GM21576 (cell line): ENCODE data around the gene TFB1M.
"Not testable (repeated sequence)": the region's sequence is repeated elsewhere in the genome, so short reads cannot be mapped to it uniquely, and the experiment has no call there.

Source experiments
- ATAC-seq: cut with Tn5 transposase; IDR thresholded peaks from one replicate; pipeline ENCODE4 v1.9.1; 2021; ENCODE audit warnings: mild to moderate bottlenecking, moderate library complexity; ENCODE audit not compliant: unreplicated experiment

The TFB1M gene

DNA sequence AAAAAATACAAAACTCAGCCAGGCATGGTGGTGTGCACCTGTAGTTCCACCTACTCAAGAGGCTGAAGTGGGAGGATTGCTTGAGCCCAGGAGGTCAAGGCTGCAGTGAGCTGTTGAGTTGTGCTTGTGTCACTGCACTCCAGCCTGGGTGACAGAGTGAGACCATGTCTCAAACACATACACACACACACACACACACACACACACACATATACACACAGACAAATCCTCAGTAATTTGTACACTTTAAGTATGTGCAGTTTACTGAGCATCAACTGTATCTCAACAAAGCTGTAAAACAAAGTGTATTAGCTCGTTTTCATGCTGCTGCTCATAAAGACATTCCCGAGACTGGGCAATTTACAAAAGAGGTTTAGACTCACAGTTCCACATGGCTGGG, 7.3 kb downstream of the TFB1M start:
- ATAC-seq: no peak

DNA sequence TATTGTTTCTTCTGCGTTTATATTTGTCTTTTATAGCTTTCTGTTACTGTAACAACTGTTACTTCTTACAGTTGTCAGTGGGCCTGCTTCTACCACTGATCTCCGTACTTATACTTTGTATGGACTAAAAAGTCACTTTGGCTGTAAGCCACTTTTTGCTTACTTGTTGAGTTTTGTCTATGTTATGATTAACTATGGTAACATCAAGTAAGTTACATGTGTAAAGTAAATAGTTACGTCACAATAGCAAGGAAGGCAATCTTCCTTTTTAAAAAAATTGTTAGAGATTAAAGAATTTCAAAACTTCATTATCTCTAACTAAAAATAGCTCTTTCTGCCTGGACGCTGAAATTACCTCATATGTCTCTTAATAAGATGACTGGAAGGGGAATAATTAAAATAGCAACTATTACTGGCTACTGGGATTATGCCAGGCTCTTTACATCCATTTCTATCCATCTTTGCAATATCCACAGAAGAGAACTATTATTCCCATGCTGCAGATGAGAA, 10.9 kb downstream of the TFB1M start:
- ATAC-seq: no peak

DNA sequence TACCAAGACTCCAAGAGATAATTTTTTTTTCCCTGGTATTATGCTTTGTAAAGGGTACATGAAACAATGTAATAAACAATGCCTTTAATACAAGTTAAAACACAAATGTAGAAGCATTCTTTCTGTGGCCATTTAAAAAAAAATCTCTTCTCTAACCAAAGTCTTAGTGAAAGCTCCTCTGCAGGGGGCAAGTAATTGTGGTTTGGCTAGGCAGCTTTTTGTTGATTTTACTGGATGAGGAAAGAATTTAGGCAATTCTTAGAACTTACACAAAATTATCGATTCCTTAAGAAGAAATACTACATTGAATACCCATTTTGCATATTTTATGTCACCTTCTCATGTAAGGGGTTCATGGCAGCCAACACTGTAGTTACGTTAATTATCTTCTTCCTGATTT, 12.4 kb downstream of the TFB1M start:
- no peak for ATAC-seq

DNA sequence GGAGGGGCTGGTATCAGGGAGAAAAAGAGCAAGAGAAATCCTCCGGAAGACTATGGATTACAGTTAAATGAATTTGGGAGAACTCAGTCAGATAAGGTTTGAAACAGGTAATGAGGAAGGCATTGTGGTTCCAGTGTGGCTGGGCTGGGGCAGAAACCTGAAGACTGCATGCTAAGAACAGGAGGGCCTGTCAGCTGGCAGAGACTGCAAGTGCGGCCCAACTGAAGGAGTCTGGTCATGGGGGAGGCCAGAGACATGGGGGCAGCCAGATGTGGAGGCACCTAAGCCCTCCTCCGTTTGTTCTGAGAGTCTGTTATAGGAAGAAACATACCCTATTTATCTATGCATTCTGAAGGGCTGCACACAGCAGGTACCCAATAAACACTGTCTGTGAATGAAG, 16.6 kb downstream of the TFB1M start:
- no peak for ATAC-seq

DNA sequence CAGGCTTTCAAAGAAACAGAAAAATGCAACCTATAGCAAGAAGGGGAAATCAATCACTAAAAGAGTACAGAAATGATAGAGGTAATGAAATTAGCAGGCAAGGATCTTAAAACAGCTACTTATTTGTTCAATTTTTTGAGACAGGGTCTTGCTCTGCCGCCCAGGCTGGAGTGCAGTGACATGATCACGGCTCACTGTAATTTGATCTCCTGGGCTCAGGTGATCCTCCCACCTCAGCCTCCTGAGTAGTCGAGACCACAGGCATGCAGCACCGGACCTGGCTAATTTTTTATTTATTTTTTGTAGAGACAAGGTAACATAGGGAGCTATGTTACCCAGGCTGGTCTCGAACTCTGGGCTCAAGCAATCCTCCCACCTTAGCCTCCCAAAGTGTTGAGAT, 21.6 kb downstream of the TFB1M start:
- no peak for ATAC-seq

DNA sequence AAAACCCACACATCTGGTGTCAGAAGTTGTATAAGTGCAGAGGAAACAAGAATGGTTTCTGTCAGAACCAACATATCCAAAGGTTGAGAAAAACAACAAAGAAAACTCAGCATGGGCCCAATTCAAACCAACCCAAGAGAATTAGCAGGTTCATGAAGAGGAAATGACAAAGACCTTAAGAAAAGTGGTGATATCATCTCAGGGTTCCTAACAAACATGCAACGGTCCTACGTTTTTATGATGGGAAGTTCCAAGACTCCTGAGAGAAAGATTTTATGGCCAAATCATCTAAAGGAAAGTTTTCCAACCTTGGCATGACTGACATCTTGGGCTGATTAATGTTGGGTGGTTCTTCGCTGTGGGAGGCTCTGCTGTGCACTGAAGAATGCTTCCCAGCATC, 23.0 kb downstream of the TFB1M start:
- no peak for ATAC-seq

DNA sequence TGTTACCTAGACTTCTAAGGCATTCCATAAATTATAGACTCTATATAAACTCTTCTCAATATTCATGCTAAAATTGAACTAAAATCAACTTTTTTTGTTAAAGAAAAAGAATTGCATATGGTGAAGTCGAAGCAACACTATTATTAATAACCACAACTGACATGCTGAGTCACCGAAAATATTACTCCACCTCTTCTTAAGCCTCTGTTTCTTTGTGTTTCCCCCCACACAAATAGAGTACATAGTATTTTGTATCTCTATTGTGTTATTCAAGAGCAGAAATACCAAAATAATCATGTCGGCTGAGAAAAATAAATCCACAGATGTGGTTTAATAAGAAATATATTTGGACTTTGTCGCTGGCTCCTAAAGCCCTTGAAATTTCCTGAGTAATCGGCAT, 23.8 kb downstream of the TFB1M start:
- ATAC-seq: no peak

DNA sequence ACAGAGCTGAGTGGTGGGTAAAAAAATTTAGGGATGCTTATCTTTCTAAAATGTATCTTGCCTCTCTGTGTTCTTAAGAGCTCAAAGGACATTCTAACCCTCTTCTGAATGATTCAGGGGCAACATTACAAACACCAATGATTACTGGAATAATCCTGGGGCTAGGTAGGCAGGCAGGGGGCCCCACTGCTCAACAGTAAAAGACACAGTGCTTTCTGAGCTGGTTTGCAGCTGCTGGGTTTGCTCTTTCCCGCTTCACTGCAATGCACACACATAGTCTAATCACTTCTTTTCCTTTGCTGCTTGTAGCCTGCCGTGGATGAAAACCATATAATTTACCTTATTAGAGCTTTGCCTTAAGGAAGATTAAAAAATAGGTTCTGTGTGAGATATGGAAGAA, 26.5 kb downstream of the TFB1M start:
- no peak for ATAC-seq

DNA sequence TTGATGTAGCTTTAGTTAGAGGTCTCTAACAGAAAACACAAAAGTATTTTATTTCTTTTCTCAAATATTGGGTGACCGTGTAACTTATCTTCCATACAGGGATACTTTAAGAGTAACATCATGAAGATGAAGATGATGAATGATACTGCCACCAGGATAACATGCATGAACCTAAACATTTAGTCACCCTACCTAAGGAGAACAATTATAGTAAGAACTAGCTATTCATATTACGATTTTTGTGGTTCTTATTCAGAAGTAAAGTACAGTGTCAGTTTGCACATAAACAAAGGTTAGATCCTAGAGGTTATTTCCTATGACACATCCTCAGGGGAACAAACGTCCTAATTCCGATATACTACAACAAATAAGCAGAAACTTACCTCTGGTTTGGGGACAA, 29.5 kb downstream of the TFB1M start:
- ATAC-seq: no peak

DNA sequence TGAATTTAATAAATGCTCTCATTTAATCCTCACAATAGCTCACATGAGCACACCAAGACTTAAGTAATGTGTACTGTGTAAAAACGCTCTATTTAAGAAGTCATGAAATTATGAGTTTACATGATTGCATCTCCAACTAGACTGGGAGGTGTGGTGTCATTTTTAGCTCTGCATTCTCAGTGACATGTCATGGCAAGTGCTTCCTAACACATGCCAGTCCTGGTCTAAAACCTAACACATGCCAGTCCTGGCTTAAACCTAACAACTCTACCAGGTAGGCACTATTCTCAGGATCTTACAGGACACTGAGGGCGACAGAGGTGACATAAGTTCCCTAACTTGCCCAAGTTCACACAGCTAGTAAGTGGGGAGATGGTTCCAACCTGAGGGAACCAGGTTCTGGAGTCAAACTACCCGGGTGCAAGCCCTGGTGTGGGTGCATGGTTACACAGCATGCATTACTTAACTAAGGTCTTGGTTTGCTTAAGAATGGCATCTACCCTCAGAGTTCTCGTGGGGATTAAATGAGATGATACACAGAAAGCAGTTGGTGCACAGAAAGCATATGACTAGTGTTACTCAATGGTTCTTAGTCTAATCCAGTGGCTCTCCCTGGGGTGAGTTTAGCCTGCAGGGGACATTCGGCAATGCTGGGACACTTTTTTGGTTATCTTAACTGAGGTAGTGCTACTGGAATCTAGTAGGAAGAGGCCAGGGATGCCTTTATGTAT, 35.8 kb downstream of the TFB1M start:
- no peak for ATAC-seq

DNA sequence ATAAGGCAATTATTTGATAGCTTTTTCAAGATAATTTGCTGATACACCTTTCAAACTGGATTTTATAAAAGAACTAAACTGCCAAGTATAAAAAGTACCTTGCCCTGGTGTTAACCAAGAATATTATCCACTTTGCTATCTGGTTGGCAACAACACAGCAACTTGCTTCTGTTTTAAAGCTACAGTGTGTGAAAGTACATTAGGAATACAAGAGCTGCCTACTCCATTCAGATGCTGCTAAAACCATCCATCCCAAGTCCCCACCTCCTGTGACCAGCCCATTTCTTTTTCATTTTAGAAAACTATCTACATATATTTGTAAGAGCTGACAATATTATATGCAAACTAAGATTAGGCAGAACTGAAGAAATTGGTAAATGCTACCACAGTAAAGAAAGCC, 37.6 kb downstream of the TFB1M start:
- ATAC-seq: no peak

DNA sequence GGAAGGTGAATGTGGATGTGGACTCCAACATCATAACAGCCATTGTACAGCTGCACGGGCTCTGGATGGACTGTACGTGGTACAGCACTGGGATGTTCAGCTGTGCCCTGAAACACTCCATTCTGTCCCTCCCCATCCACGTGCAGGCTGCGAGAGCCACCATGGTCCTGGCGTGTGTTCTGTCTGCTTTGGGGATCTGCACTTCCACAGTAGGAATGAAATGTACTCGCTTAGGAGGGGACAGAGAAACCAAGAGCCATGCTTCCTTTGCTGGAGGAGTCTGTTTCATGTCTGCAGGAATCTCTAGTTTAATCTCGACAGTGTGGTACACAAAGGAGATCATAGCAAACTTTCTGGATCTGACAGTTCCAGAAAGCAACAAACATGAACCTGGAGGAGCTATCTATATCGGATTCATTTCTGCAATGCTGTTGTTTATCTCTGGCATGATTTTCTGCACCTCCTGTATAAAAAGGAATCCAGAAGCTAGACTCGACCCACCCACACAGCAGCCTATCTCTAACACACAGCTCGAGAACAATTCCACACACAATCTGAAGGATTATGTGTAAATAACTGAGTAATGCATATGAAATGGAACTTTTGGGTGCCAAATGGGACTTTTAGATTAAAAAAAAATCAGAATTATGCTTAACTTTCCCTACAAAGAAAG, 38.3 kb downstream of the TFB1M start:
- ATAC-seq: no peak

DNA sequence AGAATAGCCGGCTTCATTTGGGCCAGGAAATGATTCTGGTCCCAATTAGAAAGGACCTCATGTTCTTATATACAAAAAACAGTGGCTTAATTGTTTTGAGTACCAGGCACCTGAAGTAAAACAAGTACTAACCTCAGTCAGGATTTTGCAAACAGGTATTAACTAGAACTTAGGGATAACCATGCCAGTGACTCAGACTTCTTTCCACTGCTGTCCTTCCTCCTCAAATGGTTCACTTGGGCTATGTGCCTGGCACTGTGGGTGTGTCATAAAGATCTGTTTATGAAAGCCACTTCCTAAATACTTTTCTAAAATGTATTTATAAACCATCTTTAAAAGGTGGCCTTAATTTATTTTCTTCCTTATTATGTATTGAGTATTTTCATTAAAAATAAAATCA, 39.8 kb downstream of the TFB1M start:
- no peak for ATAC-seq

DNA sequence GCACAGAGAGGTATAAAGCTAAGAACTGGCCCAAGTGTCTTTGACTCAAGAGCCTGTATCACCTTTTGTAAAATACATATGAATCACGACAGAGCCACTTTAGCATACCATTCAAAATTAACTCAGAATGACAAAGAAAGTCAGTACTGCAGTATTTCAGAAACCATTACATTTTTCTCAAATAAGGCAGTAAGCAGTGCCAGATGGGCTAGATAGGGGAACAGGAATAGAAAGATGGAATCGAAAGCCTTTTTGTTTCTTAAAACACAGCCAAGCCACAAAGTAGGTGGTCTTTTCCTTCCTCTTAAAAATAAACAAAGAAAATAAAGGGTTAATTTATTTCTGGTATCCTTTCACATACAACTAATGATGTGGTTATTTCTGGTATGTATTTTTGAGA, 40.2 kb downstream of the TFB1M start:
- no peak for ATAC-seq

DNA sequence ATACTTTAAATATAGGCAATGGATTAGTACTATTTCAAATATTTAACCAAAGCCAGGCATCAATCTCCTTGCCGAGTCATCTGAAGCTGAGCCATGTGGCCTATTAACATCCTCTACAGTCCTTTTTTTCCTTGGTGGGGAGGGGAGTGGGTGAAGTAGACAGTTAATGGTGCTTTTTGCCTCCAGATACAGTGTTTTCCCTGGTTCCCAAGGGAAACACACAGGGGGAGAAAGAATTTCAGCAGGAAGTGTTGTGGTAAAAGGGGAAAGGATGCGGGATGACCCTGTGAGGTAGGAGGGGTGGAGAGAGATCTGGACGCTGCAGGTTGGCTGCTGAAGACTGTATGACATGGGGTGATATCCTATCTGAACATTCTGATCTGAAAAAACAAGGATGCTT, 40.9 kb downstream of the TFB1M start:
- no peak for ATAC-seq

DNA sequence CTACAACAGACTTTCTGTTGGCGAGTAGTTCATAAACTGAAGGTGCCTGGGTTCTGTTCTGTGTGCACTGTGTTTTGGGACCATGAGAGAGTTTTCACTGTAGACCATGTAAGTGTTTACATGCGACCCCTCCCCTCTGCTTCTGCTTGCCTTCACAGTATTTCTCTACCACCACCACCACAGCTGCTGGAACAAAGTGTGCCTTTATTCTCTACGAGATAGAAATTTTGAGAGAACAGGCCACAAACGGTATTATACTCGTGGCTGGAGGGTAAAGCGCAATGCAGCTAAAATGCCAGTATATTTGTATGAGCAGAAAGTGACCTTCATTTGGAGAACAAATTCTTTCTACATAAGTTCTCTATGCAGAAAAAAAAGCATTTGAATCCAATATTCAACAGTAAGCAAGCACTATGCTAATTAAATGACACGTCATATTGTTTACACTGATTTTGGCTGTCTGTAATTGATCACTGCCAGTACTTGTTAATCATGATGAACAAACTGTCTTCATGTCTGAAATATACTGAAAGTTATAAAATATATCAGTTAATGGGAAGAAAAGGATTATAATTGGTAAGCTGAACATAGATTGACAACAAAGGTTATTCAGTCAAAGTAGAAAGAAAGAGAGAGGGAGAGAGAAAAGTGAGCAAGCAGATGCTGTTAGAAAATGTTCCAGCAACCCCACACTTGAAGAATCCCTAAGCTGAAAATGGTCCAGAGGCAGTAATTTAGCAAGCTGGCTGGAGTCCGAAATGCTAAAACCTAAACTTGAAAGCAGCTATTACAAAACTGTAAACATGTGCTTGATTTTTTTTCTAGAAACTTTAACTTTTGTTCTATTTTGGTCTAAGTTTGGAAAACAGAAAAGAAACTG, 41.7 kb downstream of the TFB1M start:
- no peak for ATAC-seq

DNA sequence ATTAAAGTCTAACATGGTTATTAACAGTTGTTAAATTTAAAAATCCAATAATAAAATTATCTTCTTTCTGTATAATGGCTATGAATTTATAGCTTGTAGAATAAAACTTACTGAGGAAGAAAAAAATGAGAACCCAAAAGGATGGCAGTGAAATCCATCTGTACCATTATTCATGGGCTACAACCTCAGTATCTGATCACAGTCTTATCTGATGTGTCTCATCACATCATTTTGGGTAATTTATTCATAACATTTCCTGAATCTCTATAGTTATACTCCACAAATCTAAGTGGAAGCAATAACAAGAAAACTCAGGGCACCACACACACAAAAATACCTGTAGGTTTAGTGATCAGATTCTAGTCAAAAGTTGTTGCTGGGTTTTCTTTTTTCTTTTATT, 43.1 kb downstream of the TFB1M start:
- ATAC-seq: no peak

DNA sequence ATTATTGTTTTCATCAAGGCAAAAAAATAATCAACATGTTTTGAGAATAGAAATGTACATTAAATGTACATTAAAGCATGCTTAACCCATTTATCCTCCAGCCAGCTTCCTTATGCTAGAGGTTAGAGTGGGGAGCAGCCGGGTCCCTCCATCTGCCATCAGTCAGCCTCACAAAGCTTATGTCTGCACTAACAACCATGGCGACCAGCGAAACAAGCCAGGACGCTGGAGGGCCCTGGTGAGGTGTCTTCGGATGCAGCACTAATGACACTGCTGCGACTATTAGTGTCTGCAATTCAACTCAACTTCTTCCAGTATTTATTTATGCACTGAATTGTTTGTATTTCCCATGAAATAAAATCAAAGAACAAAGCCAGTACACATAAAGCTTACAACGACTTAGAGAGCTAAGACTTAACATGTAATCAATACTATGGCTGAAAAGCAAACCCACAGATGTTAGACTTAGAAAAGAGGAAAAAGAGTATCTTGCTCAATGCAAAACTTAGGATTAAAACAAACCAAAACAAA, 43.7 kb downstream of the TFB1M start:
- ATAC-seq: no peak

DNA sequence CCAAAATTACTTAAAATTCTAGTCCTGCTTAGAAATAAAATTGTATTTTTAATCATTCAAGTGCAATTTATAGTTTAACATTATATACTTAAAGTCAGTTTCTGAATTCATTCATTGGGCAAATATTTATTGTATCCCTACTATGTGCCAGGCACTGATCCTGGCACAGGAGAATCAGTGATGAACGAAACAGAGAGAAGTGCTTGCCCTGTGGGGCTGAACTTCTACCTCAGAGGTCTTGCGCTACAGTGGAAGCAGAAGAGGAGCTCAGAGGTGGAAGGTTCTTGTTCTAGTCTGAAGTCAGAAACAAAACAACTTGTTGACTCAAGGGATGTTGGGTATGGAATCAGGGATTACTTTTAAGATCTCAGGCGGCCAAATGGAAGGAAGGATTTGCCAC, 44.5 kb downstream of the TFB1M start:
- no peak for ATAC-seq

DNA sequence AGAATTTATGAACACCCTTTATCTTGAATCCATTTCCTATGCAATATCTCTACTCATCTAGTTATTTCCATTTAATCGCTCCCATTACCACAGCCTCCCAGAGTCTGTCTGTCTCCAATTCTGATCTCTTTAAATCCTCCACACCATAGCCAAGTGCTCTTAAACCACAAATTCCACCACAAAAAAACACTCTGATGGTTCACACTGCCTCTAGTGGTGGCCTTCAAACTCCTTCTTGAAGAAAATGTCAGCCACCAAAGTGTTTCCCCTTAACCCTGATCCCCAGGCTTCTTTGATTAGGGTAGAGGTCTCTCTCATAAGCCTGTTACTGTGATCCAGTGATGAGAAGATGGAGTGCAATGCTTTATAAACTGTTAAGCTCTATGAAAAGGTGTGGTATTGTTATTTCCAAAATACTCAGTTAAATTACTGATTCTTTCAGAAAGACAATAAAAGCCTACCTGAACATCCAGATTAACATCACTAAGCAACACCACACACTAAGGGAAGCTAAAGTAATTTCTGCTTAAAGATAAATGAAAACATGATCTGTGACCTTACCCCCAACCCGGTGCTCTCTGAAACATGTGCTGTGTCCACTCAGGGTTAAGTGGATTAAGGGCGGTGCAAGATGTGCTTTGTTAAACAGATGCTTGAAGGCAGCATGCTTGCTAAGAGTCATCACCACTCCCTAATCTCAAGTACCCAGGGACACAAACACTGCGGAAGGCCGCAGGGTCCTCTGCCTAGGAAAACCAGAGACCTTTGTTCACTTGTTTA, 46.0 kb downstream of the TFB1M start:
- ATAC-seq: not testable (repeated sequence)

DNA sequence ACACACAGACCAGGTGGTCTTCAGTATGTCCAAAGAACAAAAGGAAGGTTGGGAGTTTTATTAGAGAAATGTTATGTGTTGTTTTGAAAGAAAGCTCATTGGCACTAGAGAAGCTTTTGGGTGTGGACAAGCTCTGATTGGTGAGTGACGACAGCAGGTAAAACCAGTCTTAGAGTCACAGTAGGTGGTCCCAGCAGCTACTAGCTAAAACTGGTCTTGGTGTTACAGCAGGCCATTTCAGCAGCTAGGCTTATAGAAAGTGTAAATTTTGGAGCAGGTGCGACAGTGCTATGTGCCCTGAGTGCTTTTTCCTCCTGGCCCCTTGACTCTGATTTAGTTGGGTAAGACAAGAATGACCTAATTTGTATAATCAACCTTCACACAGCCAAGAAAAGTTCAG, 46.9 kb downstream of the TFB1M start:
- no peak for ATAC-seq
